ENCODE data around the gene LONP2.

DNA sequence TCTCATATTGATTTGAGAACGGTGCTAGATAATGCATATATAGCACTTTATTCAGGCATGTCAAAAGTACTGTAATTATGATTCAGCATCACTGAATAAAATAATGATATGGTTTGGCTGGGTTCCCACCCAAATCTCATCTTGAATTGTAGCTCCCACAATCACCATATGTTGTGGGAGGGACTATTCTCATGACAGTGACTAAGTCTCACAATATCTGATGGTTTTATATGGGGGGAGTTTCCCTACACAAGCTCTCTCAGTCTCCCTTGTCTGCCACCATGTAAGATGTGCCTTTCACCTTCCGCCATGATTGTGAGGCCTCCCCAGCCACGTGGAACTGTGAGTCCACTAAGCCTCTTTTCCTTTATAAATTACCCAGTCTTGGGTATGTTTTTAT lies 25.6 kb upstream of the LONP2 start:
- TF ChIP-seq ELF1 (IDR thresholded peaks at IDR 0.05; ENCODE audit: borderline replicate concordance, low read depth) (no peak), EZH2 (IDR thresholded peaks at IDR 0.05) (no peak), SRF (IDR thresholded peaks at IDR 0.05; ENCODE audit: low read depth) (no peak), POLR2A (IDR thresholded peaks at IDR 0.05; ENCODE audit: borderline replicate concordance, extremely low read depth, insufficient read depth, insufficient read length) (no peak), FOSL1 (IDR thresholded peaks at IDR 0.05; ENCODE audit: low read depth) (no peak), YY1 (IDR thresholded peaks at IDR 0.05; ENCODE audit: extremely low read depth, insufficient replicate concordance, low read depth, low read length) (no peak)
- TF ChIP-seq, protein P1, sequence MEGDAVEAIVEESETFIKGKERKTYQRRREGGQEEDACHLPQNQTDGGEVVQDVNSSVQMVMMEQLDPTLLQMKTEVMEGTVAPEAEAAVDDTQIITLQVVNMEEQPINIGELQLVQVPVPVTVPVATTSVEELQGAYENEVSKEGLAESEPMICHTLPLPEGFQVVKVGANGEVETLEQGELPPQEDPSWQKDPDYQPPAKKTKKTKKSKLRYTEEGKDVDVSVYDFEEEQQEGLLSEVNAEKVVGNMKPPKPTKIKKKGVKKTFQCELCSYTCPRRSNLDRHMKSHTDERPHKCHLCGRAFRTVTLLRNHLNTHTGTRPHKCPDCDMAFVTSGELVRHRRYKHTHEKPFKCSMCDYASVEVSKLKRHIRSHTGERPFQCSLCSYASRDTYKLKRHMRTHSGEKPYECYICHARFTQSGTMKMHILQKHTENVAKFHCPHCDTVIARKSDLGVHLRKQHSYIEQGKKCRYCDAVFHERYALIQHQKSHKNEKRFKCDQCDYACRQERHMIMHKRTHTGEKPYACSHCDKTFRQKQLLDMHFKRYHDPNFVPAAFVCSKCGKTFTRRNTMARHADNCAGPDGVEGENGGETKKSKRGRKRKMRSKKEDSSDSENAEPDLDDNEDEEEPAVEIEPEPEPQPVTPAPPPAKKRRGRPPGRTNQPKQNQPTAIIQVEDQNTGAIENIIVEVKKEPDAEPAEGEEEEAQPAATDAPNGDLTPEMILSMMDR (IDR thresholded peaks at IDR 0.05 in 2 of 3, conservative IDR thresholded peaks at IDR 0.05 in 1 of 3; ENCODE audit: borderline replicate concordance in 1 of 3, insufficient read depth in 1 of 3, low read depth in 2 of 3, low read length in 2 of 3), result no peak
- TF ChIP-seq, protein P2, sequence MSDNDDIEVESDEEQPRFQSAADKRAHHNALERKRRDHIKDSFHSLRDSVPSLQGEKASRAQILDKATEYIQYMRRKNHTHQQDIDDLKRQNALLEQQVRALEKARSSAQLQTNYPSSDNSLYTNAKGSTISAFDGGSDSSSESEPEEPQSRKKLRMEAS (IDR thresholded peaks at IDR 0.05), result no peak

All from HCT116 (cell line).